Thyroid gland (tissue), 4 donors: Measurements from ENCODE around the gene MATK. TPM values are rescaled to one million over a fixed set of nuclear protein-coding genes. Genes with fewer than 3 reads are reported as not detected.

ENCODE experiments used
- DNase-seq, 2 donors: peaks; one replicate each; pipeline ENCODE4 v3.0.0-alpha.2; 2019
- H3K27ac ChIP-seq, 3 donors: fragments of 200-600 bp; sonication (generic); 1 replicate in 2 of 3; 2 replicates in 1 of 3; pipeline ENCODE4 v1.5.1; 2016 to 2019; ENCODE audit warnings: mild to moderate bottlenecking in 1 of 3, moderate library complexity in 1 of 3
- H3K27me3 ChIP-seq: fragments of 200-600 bp; sonication (generic); one replicate; pipeline ENCODE4 v1.5.1; 2019
- H3K36me3 ChIP-seq, 2 donors: fragments of 200-600 bp; sonication (generic); one replicate each; pipeline ENCODE4 v1.5.1; 2016 to 2019
- H3K4me1 ChIP-seq, 2 donors: fragments of 200-600 bp; sonication (generic); one replicate each; pipeline ENCODE4 v1.5.1; 2017 to 2019
- H3K4me3 ChIP-seq, 3 donors: fragments of 200-600 bp; sonication (generic); replicated peaks in 1 of 3; 1 replicate in 2 of 3; 2 replicates in 1 of 3; pipeline ENCODE4 v1.5.1; 2016; ENCODE audit warnings: mild to moderate bottlenecking in 1 of 3
- H3K9me3 ChIP-seq: fragments of 200-600 bp; sonication (generic); one replicate; pipeline ENCODE4 v1.5.1; 2017
- POLR2A ChIP-seq, 2 donors: fragments of 450-650 bp; IDR thresholded peaks; one replicate each; pipeline ENCODE4 v1.6.1; 2017; ENCODE audit warnings: antibody characterized with exemption in 2 of 2, mild to moderate bottlenecking in 2 of 2, moderate library complexity in 1 of 2
- WGBS, 2 donors: methylation state at CpG; one replicate each; pipeline ENCODE4 v1.1.5; 2017; 5-methylcytosine and 5-hydroxymethylcytosine counted together
- intact Hi-C: fragments of 100-400 bp; cut with DNase I; formaldehyde crosslinking; loops from one replicate; pipeline ENCODE4 v1.15.1; 2023
- total RNA-seq, 4 donors: library from RNA; depleted of rRNA; stranded (reverse); fragments of >200 nt; gene quantifications; one replicate each; pipeline ENCODE4 v1.2.3, GENCODE V29; 2016
- TF ChIP-seq, protein P1 (sequence below), 6 experiments: fragments of 200-600 bp in 3 of 6; fragments of 450-650 bp in 3 of 6; sonication (generic) in 3 of 6; IDR thresholded peaks; one replicate each; pipeline ENCODE4 v1.5.1; 2016 to 2019; ENCODE audit warnings: antibody characterized with exemption in 6 of 6, mild to moderate bottlenecking in 2 of 6, inconsistent platforms in 1 of 6, moderate library complexity in 1 of 6

MATK gene
- total RNA-seq, 4 donors from 2014 or later, result 0.93 to 14.7 (median 2.7) TPM

DNA sequence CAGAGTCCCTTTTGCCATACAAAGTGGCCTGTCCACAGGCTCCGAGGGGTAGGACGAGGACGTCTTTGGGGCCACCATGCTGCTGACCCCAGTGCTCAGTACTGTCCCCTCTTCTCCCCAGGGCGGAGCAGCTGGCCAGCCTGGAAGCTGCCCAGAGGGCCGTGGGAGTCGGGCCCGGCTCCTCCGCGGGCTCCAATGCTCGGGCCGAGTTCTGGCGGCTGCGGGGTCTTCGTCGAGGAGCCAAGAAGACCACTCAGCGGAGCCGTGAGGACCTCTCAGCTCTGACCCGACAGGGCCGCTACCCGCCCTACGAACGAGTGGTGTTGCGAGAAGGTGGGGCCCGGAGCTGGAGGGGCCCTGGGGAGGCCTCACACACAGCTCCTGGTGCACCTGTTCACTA lies 45.8 kb downstream of the MATK start:
- Histone ChIP-seq H3K36me3 (peaks cover 14 to 19% of the 10 kb centered on the region in 2 donors), H3K4me3 (no peak overlapping the region), H3K27ac (no peak overlapping the region), H3K9me3 (no peaks in the 10 kb centered on the region), H3K27me3 (no peaks in the 10 kb centered on the region), H3K4me1 (no peaks in the 10 kb centered on the region)
- TF ChIP-seq POLR2A (IDR thresholded peaks at IDR 0.05), result no peak
- TF ChIP-seq, protein P1, sequence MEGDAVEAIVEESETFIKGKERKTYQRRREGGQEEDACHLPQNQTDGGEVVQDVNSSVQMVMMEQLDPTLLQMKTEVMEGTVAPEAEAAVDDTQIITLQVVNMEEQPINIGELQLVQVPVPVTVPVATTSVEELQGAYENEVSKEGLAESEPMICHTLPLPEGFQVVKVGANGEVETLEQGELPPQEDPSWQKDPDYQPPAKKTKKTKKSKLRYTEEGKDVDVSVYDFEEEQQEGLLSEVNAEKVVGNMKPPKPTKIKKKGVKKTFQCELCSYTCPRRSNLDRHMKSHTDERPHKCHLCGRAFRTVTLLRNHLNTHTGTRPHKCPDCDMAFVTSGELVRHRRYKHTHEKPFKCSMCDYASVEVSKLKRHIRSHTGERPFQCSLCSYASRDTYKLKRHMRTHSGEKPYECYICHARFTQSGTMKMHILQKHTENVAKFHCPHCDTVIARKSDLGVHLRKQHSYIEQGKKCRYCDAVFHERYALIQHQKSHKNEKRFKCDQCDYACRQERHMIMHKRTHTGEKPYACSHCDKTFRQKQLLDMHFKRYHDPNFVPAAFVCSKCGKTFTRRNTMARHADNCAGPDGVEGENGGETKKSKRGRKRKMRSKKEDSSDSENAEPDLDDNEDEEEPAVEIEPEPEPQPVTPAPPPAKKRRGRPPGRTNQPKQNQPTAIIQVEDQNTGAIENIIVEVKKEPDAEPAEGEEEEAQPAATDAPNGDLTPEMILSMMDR (IDR thresholded peaks at IDR 0.05), result no peak
- 94 to 96% methylated on average over 17 to 24 of the region's 24 CpGs for WGBS, 2 donors
- intact Hi-C loops, result no loop called here
- DNase-seq, result no peak

DNA sequence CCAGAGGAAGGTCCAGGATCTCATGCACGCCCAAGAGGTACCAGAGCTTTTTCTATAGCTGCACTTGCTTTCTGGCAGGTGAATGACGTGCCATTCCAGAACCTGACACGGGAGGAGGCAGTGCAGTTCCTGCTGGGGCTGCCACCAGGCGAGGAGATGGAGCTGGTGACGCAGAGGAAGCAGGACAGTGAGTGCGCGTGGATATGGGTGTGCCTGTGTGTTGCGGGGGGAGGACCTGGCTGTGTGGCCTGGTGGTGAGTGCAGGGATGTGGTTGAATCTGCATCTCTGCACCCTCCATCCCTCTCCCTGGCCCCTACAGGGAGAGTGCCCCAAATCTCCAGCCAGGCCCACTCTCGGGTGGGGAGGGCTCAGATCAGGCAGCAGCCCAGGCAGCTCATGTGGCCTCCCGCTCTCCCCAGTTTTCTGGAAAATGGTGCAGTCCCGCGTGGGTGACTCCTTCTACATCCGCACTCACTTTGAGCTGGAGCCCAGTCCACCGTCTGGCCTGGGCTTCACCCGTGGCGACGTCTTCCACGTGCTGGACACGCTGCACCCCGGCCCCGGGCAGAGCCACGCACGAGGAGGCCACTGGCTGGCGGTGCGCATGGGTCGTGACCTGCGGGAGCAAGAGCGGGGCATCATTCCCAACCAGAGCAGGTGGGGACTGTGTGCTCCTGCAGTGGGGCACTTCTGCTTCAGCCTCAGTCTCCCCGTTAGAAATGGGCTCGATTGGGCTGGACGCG lies 47.5 kb downstream of the MATK start:
- Histone ChIP-seq H3K9me3 (no peaks in the 10 kb centered on the region), H3K27ac (no peak overlapping the region), H3K36me3 (peaks cover 14 to 19% of the 10 kb centered on the region in 2 donors), H3K4me3 (no peak overlapping the region), H3K27me3 (no peaks in the 10 kb centered on the region), H3K4me1 (no peaks in the 10 kb centered on the region)
- WGBS, 2 donors, result 91% methylated on average over 26 to 31 of the region's 32 CpGs
- no peak for DNase-seq
- intact Hi-C loops, result no loop called here
- no peak for TF ChIP-seq POLR2A (IDR thresholded peaks at IDR 0.05)
- TF ChIP-seq, protein P1 (IDR thresholded peaks at IDR 0.05), result no peak

DNA sequence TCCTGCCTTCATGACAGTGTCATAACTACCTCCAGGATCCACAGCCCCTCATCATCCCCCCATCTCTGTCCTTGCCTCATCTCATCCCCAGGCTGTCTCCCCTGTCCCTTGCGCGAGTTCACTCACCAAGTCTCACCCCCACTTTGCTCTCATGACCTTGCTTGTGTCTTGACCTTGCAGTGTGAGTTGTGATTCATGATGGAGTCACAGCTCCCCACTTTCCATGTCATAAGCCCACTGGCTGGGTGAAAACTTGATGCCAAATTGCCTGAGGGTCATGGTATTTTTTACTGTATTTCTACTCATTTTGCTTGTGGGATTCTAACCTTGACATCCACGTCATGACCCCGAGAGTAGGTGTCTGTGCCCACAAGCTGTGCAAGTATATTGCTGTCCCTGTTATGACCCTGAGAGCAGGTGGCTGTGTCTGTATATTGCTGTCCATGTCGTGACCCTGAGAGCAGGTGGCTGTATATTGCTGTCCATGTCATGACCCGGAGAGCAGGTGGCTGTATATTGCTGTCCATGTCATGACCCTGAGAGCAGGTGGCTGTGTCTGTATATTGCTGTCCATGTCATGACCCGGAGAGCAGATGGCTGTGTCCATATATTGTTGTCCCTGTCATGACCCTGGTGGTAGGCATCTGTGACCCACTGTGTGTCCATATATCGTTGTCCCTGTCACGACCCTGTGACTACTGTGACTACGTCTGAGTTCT lies 48.5 kb downstream of the MATK start:
- H3K4me1 ChIP-seq, result no peaks in the 10 kb centered on the region
- no peak for DNase-seq
- no peaks in the 10 kb centered on the region for H3K27me3 ChIP-seq
- TF ChIP-seq, protein P1 (IDR thresholded peaks at IDR 0.05), result no peak
- no peak for TF ChIP-seq POLR2A (IDR thresholded peaks at IDR 0.05)
- no peaks in the 10 kb centered on the region for H3K9me3 ChIP-seq
- peaks cover 14 to 19% of the 10 kb centered on the region in 2 donors for H3K36me3 ChIP-seq
- H3K27ac ChIP-seq, result no peak overlapping the region
- WGBS, 2 donors, result 94 to 95% methylated on average over 9 to 10 of the region's 10 CpGs
- no peak overlapping the region for H3K4me3 ChIP-seq
- intact Hi-C loops, result no loop called here

DNA sequence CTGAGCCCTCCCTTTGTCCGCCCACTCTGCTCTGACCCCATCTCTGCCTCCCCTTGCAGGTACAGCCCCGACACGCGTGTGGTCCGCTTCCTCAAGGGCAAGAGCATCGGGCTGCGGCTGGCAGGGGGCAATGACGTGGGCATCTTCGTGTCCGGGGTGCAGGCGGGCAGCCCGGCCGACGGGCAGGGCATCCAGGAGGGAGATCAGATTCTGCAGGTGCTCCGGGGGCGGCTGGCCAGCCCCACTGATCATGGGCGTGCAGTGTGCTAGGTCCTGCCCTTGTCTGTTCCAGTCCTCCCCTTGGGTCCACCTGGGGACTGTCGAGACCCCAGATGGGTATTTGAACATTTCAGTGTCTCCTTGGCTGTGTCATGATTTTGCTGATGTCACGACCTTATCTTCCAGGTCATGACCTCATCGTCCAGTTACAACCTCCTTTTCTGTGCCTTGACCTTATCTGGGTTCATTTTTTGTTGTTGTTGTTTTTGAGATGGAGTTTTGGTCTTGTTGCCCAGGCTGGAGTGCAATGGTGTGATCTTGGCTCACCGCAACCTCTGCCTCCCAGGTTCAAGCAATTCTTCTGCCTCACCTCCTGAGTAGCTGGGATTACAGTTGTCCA lies 50.0 kb downstream of the MATK start:
- intact Hi-C loops, result no loop called here
- no peaks in the 10 kb centered on the region for H3K27me3 ChIP-seq
- no peak overlapping the region for H3K4me3 ChIP-seq
- peaks cover 14 to 19% of the 10 kb centered on the region in 2 donors for H3K36me3 ChIP-seq
- no peaks in the 10 kb centered on the region for H3K9me3 ChIP-seq
- WGBS, 2 donors, result 84 to 92% methylated on average over 19 to 20 of the region's 21 CpGs
- no peak for DNase-seq
- TF ChIP-seq POLR2A (IDR thresholded peaks at IDR 0.05), result no peak
- TF ChIP-seq, protein P1 (IDR thresholded peaks at IDR 0.05), result no peak
- no peaks in the 10 kb centered on the region for H3K4me1 ChIP-seq
- no peak overlapping the region for H3K27ac ChIP-seq

DNA sequence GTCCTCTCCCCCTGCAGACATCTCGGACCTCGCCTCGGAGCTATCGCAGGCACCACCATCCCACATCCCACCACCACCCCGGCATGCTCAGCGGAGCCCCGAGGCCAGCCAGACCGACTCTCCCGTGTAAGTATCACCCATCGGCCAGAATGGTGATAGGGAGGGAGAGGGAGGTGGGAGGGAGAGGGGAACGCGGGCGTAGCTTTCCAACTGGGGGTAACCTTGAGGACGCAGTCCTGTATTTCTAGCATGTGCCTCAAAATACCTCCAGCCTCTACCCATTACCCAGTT lies 51.9 kb downstream of the MATK start:
- no peak for DNase-seq
- H3K36me3 ChIP-seq, result peaks cover 7 to 19% of the 10 kb centered on the region in 2 donors
- 93 to 94% methylated on average over 7 to 14 of the region's 14 CpGs for WGBS, 2 donors
- no peaks in the 10 kb centered on the region for H3K4me1 ChIP-seq
- no peaks in the 10 kb centered on the region for H3K9me3 ChIP-seq
- TF ChIP-seq, protein P1 (IDR thresholded peaks at IDR 0.05), result no peak
- TF ChIP-seq POLR2A (IDR thresholded peaks at IDR 0.05), result no peak
- no peak overlapping the region for H3K27ac ChIP-seq
- intact Hi-C loops, result no loop called here
- no peaks in the 10 kb centered on the region for H3K27me3 ChIP-seq
- H3K4me3 ChIP-seq, result no peak overlapping the region
